T follicular helper cell (primary cell): Measurements from ENCODE around the gene PPM1F.

Experiments used
- DNase-seq: peaks from one replicate; pipeline ENCODE4 v3.0.0-alpha.2; 2020; ENCODE audit warnings: low read depth

Gene PPM1F

DNA sequence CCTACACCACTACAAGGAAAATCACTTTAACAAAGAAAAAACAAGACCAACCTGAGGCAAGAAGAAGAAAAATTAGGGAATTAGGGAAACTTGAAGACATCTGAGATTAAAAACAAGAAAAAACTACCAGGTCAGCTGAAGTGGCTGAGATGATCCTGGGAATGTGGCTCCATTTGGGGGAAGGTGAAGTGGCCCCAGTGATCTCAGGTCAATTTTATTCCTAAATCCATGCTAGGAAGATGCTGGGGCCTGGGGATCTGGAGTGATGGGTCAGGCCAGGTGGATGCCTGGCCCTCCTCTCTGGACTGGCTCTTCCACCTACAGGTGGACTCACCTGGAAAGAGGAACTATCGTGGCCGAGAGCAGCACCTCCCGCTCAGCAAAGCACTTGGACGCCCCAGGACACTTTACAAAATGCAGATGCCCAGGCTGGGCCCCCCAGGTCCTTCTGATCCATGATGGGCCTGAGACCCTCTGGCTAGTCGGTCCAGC lies 23.3 kb upstream of the PPM1F start:
- DNase-seq, result no peak

DNA sequence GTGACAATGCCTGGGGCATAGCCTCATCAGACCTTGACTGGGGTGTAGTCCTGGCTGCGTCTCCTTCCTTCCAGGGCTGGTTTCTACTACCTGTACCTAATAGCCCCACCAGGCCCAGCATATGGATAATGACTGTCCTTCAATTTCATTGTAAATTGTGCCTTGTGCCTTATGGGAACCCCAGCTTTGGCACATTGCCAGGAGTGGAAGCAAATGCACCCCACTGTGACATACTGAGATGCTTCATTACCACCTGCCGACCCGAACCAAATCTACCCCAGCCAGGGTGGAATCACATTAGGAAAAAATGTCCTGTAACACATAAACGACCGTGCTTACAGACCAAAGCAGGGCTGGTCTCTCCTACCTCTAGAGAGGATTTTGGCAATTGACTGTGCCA lies 22.6 kb upstream of the PPM1F start:
- no peak for DNase-seq

DNA sequence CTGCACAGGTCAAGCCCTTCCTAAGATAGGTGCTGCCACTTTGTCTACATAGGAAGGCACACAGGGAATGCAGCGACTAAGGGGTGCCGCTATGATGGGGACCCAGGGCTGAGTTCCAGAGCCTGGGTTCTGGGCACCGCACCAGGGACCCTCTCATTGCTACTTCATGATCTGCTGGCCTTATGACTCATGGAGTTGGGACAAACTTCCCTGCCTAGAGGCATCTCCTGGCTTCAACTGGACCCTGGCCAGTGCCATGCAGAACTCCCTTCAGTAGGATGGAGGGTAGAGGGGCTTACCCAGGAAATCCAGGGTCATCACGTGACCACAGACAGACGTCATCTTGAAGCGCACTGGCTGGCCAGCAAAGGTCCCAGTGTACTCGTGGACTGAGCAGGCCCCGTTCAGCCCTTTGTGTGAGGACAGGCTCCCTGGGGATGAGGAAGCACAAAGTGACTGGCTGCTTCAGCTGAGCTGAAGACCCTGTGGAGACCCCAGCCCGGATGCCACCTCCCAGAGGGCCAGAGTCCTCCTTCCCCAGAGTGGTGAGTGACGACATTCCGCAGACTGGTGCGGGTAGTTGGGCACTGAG lies 21.5 kb upstream of the PPM1F start:
- DNase-seq, result no peak

DNA sequence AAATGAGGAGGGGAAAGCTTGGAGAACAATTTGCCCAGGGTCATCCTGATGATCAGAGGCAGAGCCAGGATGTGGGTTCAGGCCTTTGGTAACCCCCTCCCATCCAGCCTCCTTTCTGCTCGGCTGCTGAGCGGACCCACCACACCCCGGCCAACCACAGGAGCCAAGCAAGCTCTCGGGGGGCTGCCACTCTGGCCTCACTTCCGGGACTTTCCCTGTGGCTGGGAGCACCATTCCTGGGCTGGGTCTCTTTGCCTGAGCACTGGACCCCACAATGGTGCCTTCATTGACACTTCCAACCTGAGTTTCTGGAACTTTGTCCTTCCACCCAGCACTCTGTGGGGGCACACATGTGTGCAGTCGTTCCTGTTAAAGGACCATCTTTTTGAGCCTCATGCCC lies 20.2 kb upstream of the PPM1F start:
- DNase-seq, result no peak

DNA sequence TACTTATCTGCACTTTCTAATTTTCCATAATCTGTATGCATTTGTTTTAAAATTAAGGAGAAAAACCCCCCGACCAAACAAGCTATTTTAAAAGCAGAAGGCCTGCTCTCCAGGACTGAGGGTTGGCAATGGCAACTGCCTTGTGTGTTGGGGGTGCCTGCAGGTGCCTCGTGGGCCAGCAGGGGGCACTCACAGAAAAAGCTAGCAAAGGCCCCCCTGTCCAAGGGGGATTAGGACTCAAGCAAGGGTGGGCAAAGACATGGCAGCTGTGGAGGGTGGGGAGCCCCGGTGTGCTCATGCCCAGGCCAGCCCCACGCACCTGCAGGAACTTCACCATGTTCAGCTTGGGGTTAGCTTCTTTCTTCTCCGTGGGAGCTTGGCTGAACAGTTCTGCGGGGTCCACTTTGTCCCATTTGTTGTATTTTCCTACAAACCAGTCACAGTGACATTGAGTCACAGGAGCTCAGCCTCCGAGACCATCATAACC lies 19.7 kb upstream of the PPM1F start:
- DNase-seq, result peak; percentile 31

DNA sequence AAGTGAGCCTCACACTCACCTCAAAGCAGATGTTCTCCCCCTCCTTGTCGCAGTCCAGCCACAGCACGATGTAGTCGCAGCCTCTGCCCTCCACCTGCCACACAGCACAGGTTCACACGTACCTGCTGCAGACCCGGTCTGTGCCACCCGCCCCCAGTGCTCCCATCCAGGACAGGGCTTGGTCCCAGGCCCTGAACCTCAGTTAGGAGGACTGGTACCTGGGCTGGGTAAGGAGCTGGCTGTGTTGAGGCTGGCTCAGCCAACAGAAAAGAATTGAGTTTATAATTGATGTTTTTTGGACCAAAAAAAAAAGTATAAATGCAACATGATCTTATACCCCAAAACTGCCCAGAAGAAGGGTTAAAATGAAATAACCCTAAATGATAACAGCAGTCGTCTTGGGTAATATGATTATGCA lies 19.2 kb upstream of the PPM1F start:
- DNase-seq, result no peak

GRCh38 chr22:21970800-21971617 lies 18.4 kb upstream of the PPM1F start:
- DNase-seq, result no peak

GRCh38 chr22:21970037-21970799 lies 17.6 kb upstream of the PPM1F start:
- DNase-seq, result no peak

DNA sequence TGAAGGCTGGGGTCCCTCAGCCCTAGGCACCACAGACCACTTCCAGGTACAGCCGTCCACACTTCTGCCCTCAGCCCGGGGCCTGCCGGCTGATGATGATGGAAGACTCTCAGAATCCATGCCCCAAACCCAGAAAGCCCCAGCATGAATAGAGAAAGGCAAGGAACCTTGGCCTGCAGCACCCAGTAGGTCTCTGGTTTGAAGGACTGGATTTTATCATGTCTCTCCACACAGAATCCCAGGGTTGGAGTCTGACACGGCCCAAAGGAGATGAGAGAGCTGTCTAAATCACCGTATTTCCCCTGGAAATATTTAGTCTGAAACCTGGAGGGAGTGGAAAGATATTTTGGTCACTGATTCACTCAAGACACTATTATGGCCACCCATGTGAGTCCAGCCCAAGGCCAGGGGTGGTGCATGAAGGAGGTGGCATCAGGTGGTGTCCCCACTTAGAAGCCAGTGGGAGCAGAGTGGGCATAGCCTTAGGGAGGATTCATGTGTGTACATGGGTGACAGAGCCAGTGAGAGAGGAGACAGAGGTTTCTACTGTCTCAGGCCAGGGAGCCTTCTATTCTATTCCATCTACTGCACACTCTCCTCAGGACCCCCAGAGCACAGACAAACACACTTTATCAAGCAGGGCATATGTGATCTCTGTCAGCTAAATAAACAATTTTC lies 15.9 kb upstream of the PPM1F start:
- no peak for DNase-seq

- no peak for DNase-seq
These were observed 15.1 kb upstream of the PPM1F start for GRCh38 chr22:21967693-21968271.

- DNase-seq, result no peak
These were observed 14.2 kb upstream of the PPM1F start for GRCh38 chr22:21966643-21967516.

DNA sequence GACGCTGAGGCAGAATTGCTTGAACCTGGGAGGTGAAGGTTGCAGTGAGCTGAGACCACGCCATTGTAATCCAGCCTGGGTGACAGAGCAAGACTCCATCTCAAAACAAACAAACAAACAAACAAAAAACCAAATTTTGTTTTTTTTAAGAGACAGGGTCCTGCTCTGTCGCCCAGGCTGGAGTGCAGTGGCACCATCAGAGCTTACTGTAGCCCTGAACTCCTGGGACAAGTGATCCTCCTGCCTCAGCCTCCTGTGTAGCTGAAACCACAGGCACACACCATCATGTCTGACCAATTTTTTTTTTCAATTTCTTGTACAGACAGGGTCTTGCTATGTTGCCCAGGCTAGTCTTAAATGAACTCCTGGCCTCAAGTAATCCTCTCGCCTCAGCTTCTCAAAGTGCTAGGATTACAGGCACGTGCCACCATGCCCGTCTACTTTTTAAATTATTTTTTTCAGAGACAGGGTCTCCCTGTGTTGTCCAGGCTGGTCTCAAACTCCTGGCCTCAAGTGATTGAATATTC lies 13.2 kb upstream of the PPM1F start:
- no peak for DNase-seq

DNA sequence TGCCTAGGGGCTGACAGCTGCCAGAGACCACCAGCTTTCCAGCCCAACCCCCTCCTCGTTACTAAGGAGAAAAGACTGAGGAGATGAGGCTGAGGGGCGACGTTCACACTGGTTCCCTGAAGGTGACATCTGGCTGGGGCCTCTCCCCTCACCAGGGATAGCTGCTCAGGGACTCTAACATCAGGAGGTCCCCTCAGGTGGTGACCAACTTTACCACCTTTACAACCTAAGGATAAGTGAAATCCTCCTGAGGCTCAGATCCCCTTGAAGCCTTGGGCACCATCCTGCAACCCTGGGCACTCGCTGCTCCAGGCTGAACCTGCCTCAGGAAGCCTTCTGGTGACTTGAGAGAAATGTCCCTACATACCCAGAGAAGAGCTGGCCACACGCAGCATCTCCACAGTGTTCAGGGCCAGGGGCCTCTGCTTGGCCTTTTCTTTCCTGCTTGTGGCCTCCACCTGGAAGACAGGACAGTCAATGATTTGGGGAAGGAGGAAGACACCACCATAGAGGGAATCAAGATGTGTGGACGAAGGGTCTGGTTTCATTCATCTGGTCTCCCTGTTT lies 12.4 kb upstream of the PPM1F start:
- no peak for DNase-seq

DNA sequence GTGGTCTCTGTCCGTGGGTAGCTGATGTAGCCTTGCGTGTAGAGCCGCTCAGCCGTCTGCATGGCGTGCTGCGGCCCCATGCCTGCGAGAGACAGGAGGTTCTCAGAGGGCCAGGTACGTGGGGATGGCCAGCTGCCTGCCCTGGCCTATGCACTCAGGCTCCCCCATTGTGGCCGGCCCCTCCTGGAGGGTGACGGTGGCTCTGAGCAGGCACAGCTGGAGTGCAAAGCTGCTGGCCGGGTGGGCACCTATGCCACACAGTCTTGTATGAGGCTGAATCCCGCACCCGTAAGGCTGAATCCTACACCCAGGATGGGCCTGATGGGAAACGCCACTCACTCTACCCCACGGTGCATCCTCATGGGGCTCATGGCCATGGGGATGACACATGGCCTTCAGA lies 11.6 kb upstream of the PPM1F start:
- DNase-seq, result no peak

- DNase-seq, result no peak
These were observed 11.2 kb upstream of the PPM1F start for GRCh38 chr22:21963790-21964211.

- DNase-seq, result no peak
These were observed 10.6 kb upstream of the PPM1F start for GRCh38 chr22:21963286-21963685.

DNA sequence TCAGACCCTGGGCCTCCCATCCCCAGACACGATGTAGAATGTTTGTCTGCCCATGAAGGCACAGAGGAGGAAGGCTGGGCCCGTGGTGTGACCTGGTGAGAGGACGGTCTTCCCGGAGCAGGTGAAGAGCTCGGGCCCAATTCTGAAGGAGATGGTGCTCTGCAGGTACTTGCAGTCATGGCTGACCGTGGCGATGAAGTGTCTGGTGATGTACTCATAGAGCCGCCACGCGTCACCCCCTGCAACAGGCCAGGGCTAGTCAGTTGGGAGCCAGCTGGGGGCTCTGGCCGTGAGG lies 10.0 kb upstream of the PPM1F start:
- DNase-seq, result no peak

DNA sequence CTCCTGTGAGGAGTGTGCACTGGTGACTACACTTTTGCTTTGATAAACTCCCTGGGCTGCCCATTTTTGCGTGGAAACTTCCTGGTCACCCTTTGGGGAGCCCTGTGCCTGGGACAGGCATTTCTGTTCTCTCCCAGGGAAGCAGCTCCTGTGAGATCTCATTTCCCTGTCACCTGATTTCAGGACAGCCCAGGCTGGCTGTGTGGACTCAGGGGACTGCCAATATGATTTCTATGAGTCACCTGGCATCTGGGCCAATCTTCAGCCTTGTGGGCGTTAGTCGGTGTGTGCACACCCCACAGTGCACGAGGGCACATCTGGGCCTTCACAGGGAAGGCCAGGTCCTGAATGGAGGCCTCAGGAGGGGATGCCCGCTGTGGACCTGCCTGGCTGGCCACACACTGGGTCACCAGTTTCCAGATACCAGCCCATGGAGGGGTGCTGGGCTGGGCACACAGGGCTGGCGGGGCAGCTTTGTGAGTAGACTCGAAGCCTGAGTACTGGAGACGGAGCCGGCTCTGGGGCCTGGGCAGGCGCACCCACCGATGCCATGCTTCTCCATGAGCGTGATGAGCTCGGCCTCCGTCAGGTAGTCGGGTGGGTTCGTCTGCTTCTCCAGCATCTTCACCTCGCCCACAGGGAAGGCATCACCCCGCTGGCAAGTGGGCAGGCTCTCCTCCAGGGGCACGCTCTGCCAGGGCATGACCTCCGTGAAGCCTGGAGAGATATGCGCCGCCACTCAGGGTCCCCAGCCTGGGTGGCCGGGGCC lies 9.4 kb upstream of the PPM1F start:
- DNase-seq, result no peak

DNA sequence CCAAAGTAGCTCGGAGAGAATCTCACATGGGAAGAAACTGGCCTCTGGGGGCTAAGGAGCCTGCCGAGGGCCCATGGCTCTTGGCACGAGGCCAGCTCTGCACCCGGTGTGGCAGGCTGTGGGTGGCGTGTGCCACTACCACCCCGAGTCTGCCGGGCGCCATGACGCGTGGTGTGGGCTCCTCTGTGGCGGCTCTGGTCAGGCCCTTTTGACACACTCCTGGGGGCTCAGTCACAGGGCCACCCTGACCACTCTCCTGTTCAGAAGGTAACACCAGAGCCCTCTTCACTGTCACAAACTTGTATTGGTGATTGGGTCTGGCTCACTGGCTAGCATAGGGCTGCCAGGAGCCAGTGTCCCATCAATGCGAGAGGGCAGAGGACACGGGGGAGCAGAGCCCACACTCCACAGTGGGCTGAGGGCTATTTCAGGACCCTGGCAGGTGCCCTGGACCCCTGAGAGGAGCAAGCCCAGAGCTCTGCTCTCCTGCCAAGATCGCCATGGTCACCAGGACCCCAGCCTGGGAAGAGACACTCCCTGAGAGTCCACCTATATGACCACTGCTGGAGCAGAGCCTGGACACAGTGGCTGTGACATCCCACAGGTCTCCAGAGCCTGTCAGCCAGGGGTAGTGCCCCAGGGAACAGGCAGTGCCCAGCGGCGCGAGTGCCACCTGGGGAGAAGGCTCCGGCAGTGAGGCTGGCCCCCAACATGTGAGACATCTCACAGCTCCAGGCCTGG lies 8.6 kb upstream of the PPM1F start:
- no peak for DNase-seq
